OCI-LY1 (cell line): ENCODE measurements around the gene UFD1.

Experiments used
- H2AFZ ChIP-seq: fragments of 200-600 bp; sonication (generic), shearing (Covaris generic); 2 replicates; pipeline ENCODE4 v1.6.0; 2014; ENCODE audit warnings: antibody characterized with exemption, mild to moderate bottlenecking, low read length
- H3F3A ChIP-seq: fragments of 200-600 bp; sonication (generic), shearing (Covaris generic); 2 replicates; pipeline ENCODE4 v1.6.0; 2014; ENCODE audit warnings: mild to moderate bottlenecking, antibody characterized with exemption, low read length, moderate library complexity; ENCODE audit not compliant: insufficient read depth
- H3K27ac ChIP-seq: fragments of 200-600 bp; sonication (generic); 2 replicates; pipeline ENCODE4 v1.5.1; 2014; ENCODE audit warnings: low read length, mixed run types, mild to moderate bottlenecking, low read depth; ENCODE audit not compliant: poor library complexity, severe bottlenecking
- H3K27me3 ChIP-seq: fragments of 200-600 bp; sonication (generic); 2 replicates; pipeline ENCODE4 v1.6.0; 2014; ENCODE audit warnings: antibody characterized with exemption, mild to moderate bottlenecking, low read length, moderate library complexity; ENCODE audit not compliant: insufficient read depth
- H3K36me3 ChIP-seq: fragments of 200-600 bp; sonication (generic); 2 replicates; pipeline ENCODE4 v1.6.1; 2014; ENCODE audit warnings: mild to moderate bottlenecking, antibody characterized with exemption, low read length, moderate library complexity, mixed read lengths; ENCODE audit not compliant: insufficient read depth
- H3K4me1 ChIP-seq: fragments of 200-600 bp; sonication (generic); 2 replicates; pipeline ENCODE4 v1.5.1; 2014; ENCODE audit warnings: mild to moderate bottlenecking, low read length, moderate library complexity; ENCODE audit not compliant: insufficient read depth, severe bottlenecking
- H3K4me2 ChIP-seq: fragments of 200-600 bp; sonication (generic), shearing (Covaris generic); 2 replicates; pipeline ENCODE4 v1.6.1; 2014; ENCODE audit warnings: low read length
- H3K4me3 ChIP-seq: fragments of 200-600 bp; sonication (generic); 2 replicates; pipeline ENCODE4 v1.5.1; 2014; ENCODE audit warnings: low read length, low read depth, mild to moderate bottlenecking, mixed read lengths; ENCODE audit not compliant: poor library complexity, severe bottlenecking
- H3K79me2 ChIP-seq: fragments of 200-600 bp; shearing (Covaris generic); 2 replicates; pipeline ENCODE4 v1.6.1; 2016; ENCODE audit warnings: mixed run types, low read length, mixed read lengths; ENCODE audit not compliant: insufficient read depth
- H3K9ac ChIP-seq: fragments of 200-600 bp; sonication (generic), shearing (Covaris generic); 2 replicates; pipeline ENCODE4 v1.6.1; 2014; ENCODE audit warnings: mild to moderate bottlenecking, low read length, mixed read lengths
- H3K9me2 ChIP-seq: fragments of 200-600 bp; sonication (generic), shearing (Covaris generic); 2 replicates; pipeline ENCODE4 v1.6.1; 2014; ENCODE audit warnings: low read depth, mild to moderate bottlenecking, low read length, mixed read lengths
- H3K9me3 ChIP-seq: fragments of 200-600 bp; shearing (Covaris generic); 2 replicates; pipeline ENCODE4 v1.6.1; 2014; ENCODE audit warnings: low read length, mixed read lengths
- H4K20me1 ChIP-seq: fragments of 200-600 bp; sonication (generic), shearing (Covaris generic); 2 replicates; pipeline ENCODE4 v1.6.0; 2016; ENCODE audit warnings: mild to moderate bottlenecking, low read length; ENCODE audit not compliant: insufficient read depth
- CTCF ChIP-seq: fragments of 200-600 bp; sonication (generic), shearing (Covaris generic); IDR thresholded peaks from 2 replicates; pipeline ENCODE4 v1.5.1; 2017; ENCODE audit warnings: mild to moderate bottlenecking, antibody characterized with exemption, low read length, moderate library complexity, mixed read lengths
- EZH2 ChIP-seq: fragments of 200-600 bp; sonication (generic), shearing (Covaris generic); IDR thresholded peaks from 2 replicates; pipeline ENCODE4 v1.8.0; 2017; ENCODE audit warnings: borderline replicate concordance, mixed run types, mild to moderate bottlenecking, antibody characterized with exemption, low read length, moderate library complexity, mixed read lengths

Gene UFD1

GRCh38 chr22:19526702-19527111 is 47.7 kb upstream of the UFD1 start:
- H3K9me2 ChIP-seq: no peaks in the 10 kb centered on the region
- no peak overlapping the region for H2AFZ ChIP-seq
- H3K9me3 ChIP-seq: no peaks in the 10 kb centered on the region
- H3K9ac ChIP-seq: no peak overlapping the region
- 0 out of 2 replicates have a peak, but pooled peaks cover 4% of the 10 kb centered on the region for H3K27me3 ChIP-seq
- H3K36me3 ChIP-seq: no peaks in the 10 kb centered on the region
- no peak overlapping the region for H3K27ac ChIP-seq
- no peak overlapping the region for H3K4me3 ChIP-seq
- H3K79me2 ChIP-seq: no peaks in the 10 kb centered on the region
- H4K20me1 ChIP-seq: no peaks in the 10 kb centered on the region
- no peak overlapping the region for H3K4me2 ChIP-seq
- no peaks in the 10 kb centered on the region for H3F3A ChIP-seq
- no peaks in the 10 kb centered on the region for H3K4me1 ChIP-seq
- no peak for TF ChIP-seq EZH2
- no peak for TF ChIP-seq CTCF

- no peaks in the 10 kb centered on the region for H3K9me2 ChIP-seq
- H3F3A ChIP-seq: no peaks in the 10 kb centered on the region
- H3K9ac ChIP-seq: no peak overlapping the region
- no peaks in the 10 kb centered on the region for H3K79me2 ChIP-seq
- H3K4me3 ChIP-seq: no peak overlapping the region
- no peak overlapping the region for H3K4me2 ChIP-seq
- H2AFZ ChIP-seq: no peak overlapping the region
- no peaks in the 10 kb centered on the region for H4K20me1 ChIP-seq
- H3K36me3 ChIP-seq: no peaks in the 10 kb centered on the region; the same call in 1 of the 2 replicates
- H3K27me3 ChIP-seq: 0 out of 2 replicates have a peak, but pooled peaks cover 4% of the 10 kb centered on the region
- H3K4me1 ChIP-seq: no peaks in the 10 kb centered on the region
- no peak overlapping the region for H3K27ac ChIP-seq
- H3K9me3 ChIP-seq: no peaks in the 10 kb centered on the region
- no peak for TF ChIP-seq CTCF
- TF ChIP-seq EZH2: no peak
Measured at GRCh38 chr22:19526076-19526701, 47.2 kb upstream of the UFD1 start.

- no peaks in the 10 kb centered on the region; the same call in 1 of the 2 replicates for H3K36me3 ChIP-seq
- no peaks in the 10 kb centered on the region for H3K9me3 ChIP-seq
- no peak for TF ChIP-seq EZH2
- TF ChIP-seq CTCF: no peak
- H3K9me2 ChIP-seq: no peaks in the 10 kb centered on the region
- H4K20me1 ChIP-seq: no peaks in the 10 kb centered on the region
- H2AFZ ChIP-seq: no peak overlapping the region
- H3K27ac ChIP-seq: no peak overlapping the region
- H3K79me2 ChIP-seq: no peaks in the 10 kb centered on the region
- no peaks in the 10 kb centered on the region for H3F3A ChIP-seq
- H3K9ac ChIP-seq: no peak overlapping the region
- no peaks in the 10 kb centered on the region for H3K4me1 ChIP-seq
- no peak overlapping the region for H3K4me2 ChIP-seq
- H3K27me3 ChIP-seq: 0 out of 2 replicates have a peak, but pooled peaks cover 4% of the 10 kb centered on the region
- no peak overlapping the region for H3K4me3 ChIP-seq
Measured at GRCh38 chr22:19525666-19526065, 46.7 kb upstream of the UFD1 start.
